Measurements from ENCODE around the gene DYNLT4. TPM values are rescaled to one million over a fixed set of nuclear protein-coding genes. Genes with fewer than 3 reads are reported as not detected.
"Not testable (repeated sequence)": the region's sequence is repeated elsewhere in the genome, so short reads cannot be mapped to it uniquely, and the experiment has no call there.

The DYNLT4 gene
- total and polyA plus RNA-seq, 8 donors = 0.53 to 1.6 (median 0.93) TPM; not detected in 1

DNA sequence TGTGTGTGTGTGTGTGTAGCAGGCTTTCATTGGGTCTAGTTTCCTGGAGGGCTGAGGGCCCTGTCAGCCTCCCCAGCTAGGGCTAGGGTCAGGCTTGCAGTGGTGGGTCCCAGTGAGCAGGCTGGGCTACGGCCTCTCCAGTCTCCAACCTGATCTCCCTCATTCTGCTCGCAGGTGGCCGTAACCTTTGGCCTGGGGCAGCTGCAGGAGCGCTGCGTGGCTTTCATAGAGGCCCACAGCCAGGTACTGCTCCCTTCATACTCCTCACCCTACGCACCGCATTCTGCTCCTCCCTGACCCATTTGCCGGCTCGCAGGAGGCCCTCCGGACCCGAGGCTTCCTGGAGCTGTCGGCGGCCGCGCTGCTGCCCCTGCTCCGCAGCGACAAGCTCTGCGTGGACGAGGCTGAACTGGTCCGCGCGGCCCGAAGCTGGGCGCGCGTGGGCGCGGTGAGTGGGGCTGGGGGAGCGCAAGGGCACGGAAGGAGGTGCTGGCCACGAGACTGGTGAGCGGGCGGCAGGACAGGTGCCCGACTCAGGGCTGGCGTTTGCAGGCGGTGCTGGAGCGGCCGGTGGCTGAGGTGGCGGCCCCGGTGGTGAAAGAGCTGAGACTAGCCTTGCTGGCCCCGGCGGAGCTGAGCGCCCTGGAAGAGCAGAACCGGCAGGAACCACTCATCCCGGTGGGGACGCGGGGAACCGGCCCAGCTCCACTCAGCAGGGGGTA, 5.8 kb upstream of the DYNLT4 start:
- intact Hi-C loops (cut with DNase I) = no loop called here
- TF ChIP-seq, protein P1, sequence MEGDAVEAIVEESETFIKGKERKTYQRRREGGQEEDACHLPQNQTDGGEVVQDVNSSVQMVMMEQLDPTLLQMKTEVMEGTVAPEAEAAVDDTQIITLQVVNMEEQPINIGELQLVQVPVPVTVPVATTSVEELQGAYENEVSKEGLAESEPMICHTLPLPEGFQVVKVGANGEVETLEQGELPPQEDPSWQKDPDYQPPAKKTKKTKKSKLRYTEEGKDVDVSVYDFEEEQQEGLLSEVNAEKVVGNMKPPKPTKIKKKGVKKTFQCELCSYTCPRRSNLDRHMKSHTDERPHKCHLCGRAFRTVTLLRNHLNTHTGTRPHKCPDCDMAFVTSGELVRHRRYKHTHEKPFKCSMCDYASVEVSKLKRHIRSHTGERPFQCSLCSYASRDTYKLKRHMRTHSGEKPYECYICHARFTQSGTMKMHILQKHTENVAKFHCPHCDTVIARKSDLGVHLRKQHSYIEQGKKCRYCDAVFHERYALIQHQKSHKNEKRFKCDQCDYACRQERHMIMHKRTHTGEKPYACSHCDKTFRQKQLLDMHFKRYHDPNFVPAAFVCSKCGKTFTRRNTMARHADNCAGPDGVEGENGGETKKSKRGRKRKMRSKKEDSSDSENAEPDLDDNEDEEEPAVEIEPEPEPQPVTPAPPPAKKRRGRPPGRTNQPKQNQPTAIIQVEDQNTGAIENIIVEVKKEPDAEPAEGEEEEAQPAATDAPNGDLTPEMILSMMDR (IDR thresholded peaks at IDR 0.05) = no peak
- DNase-seq (peak in 2 of 4 donors; percentile 43 to 84), ATAC-seq (peak; percentile 6)
- Histone ChIP-seq H3K4me1 (peaks cover 28 to 76% of the 10 kb centered on the region in 2 donors), H3K36me3 (peaks cover 0 to 23% of the 10 kb centered on the region in 2 donors), H3K27me3 (no peaks in the 10 kb centered on the region), H3K27ac (peak overlapping the region; percentile 71 to 88), H3K9me3 (no peaks in the 10 kb centered on the region), H3K4me3 (peak overlapping the region; percentile 27 to 47)

DNA sequence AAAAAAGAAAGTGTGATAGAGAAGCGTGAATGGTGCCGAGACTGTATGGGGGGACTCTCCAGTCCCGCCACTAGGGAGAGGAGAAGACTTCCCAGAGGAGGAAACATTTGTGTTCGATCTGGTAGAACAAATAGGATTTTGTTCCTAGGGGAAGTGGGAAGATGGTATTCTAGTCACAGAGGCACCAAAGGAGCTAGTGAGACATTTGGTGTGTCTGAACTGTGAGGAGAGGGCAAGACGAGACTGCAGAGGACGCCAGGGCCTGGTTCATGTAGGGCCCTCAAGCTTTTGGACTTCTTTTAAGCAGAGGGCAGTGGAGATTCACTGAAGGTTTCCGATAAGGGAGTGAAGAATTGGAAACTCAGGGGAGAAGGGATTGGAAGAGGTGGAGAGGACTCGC, 4.1 kb upstream of the DYNLT4 start:
- TF ChIP-seq, protein P1 (IDR thresholded peaks at IDR 0.05) = no peak
- H3K9me3 ChIP-seq = no peaks in the 10 kb centered on the region
- H3K36me3 ChIP-seq = peaks cover 0 to 30% of the 10 kb centered on the region in 2 donors
- peak overlapping the region; percentile 23 to 99 for H3K27ac ChIP-seq
- DNase-seq (peak in 1 of 4 donors; percentile 5), ATAC-seq (no peak)
- H3K4me3 ChIP-seq = no peak overlapping the region
- peaks cover 42 to 93% of the 10 kb centered on the region in 2 donors for H3K4me1 ChIP-seq
- intact Hi-C loops (cut with DNase I) = no loop called here
- no peaks in the 10 kb centered on the region for H3K27me3 ChIP-seq

DNA sequence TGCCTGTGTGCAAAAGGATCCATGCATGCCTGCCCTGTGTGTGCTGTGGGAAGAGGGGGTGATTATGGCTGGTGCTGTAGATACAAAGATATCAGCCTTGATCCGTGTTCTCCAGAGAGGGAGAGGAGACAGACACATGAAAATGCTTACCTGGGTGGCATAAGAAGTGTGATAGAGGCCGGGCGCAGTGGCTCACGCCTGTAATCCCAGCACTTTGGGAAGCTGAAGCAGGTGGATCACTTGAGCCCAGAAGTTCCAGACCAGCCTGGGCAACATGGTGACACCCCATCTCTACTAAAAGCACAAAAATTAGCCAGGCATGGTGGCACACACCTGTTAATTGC, 3.6 kb upstream of the DYNLT4 start:
- peak overlapping the region; percentile 97 to 99 for H3K27ac ChIP-seq

DNA sequence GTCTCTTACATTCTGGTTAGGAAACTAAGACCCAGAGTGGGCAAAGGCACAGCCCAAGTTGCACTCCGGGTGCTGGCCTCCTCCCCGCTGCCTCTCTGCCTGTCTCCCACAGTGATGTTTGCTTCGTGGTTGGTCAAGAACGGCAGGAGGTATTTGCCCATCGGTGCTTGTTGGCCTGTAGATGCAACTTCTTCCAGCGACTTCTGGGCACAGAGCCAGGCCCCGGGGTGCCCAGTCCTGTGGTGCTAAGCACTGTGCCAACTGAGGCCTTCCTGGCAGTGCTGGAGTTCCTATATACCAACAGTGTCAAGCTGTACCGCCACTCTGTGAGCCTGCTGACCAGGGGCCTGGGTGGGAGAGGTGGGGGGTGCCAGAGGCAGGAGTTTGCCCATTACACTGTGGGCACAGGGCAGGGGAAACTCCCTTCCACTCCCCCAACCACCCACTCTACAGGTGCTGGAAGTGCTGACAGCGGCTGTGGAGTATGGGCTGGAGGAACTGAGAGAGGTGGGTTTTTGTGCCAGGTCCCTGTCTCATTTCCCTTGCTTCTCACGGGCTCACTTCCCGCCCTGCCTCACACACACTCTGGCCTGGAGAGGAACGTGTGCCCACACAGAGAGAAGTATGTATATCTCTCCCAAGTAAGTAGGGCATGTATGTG, 3.1 kb upstream of the DYNLT4 start:
- peak overlapping the region; percentile 97 to 99 for H3K27ac ChIP-seq
- DNase-seq = peak in 2 of 4 donors; percentile 79 to 89
- peaks cover 46 to 99% of the 10 kb centered on the region in 2 donors for H3K4me1 ChIP-seq
- TF ChIP-seq, protein P1 (IDR thresholded peaks at IDR 0.05) = no peak
- intact Hi-C loops (cut with DNase I) = no loop called here
- H3K4me3 ChIP-seq = peak overlapping the region in 1 of 2 donors; percentile 25
- H3K9me3 ChIP-seq = no peaks in the 10 kb centered on the region
- H3K36me3 ChIP-seq = peaks cover 0 to 32% of the 10 kb centered on the region in 2 donors
- H3K27me3 ChIP-seq = no peaks in the 10 kb centered on the region
- ATAC-seq = no peak

More for the DNA sequence above, 3.6 kb upstream of the DYNLT4 start:
- intact Hi-C loops (cut with DNase I); ATAC-seq; H3K9me3 ChIP-seq; H3K27me3 ChIP-seq; H3K4me3 ChIP-seq: not testable (repeated sequence)
- peak in 1 of 4 donors; percentile 17 for DNase-seq
- H3K36me3 ChIP-seq = peaks cover 0 to 32% of the 10 kb centered on the region in 2 donors
- H3K4me1 ChIP-seq = peaks cover 46 to 98% of the 10 kb centered on the region in 2 donors

DNA sequence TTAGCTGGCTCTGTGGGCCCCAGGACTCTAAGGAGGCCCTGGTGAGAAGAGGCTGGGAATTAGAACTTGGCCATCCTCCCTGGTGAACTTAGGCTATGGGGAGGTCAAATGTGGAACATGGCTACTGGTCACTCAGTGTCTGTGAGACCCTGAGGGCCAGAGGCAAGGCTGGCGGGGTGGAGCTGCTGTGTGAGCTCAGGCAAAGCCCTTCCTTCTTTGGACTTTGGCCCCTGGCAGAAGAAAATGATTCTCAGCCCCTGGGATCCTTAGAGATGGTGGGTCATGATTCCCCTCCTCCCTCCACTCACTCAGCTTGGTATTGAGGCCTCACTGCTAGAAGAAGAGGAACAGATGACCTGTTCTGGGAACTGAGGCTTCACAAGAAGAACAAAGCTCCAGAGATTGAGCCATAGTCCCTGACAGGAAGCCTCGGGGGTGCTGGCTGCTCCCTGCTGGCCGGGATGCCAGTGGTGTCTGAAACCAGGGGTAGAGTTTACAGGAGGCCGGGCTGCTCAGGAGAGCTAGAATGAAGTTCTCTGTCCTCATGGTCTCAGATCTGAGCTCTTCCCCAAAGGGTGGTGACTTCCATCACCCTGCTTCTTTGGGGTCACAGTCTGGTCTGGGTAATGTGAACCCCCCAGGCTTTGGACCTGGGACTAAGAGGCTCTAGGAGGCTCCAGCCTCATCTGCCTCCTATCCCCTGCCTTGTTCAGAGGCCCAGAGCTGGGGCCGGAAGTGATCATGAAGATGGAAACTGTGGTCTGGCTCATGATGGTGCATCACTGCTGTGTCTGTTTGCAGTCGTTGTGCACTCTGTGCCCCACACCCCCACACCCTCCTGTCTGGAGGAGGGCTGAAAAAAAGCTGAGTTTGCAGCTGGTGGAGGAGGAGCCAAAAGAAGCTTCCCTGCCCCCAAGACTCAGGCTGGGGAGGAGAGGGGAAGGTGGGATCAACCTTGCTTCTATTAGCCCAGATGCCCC, 2.1 kb upstream of the DYNLT4 start:
- Histone ChIP-seq H3K9me3 (no peaks in the 10 kb centered on the region), H3K4me1 (peaks cover 46 to 99% of the 10 kb centered on the region in 2 donors), H3K4me3 (peak overlapping the region; percentile 2 to 25), H3K27ac (peak overlapping the region; percentile 97 to 99), H3K36me3 (peaks cover 0 to 35% of the 10 kb centered on the region in 2 donors), H3K27me3 (no peaks in the 10 kb centered on the region)
- TF ChIP-seq, protein P1 (IDR thresholded peaks at IDR 0.05) = no peak
- intact Hi-C loops (cut with DNase I) = no loop called here
- DNase-seq (peak in 2 of 4 donors; percentile 84 to 86), ATAC-seq (peak; percentile 2)

Measured in left lung (tissue), 10 donors.